ENCODE results near the gene TRMT2A. TPM values are rescaled to one million over a fixed set of nuclear protein-coding genes. Genes with fewer than 3 reads are reported as not detected.
"Not testable (repeated sequence)": the region's sequence is repeated elsewhere in the genome, so short reads cannot be mapped to it uniquely, and the experiment has no call there.

Gene TRMT2A
- 78.4 TPM for polyA plus RNA-seq (2012; ENCODE audit: insufficient read depth, insufficient read length)

DNA sequence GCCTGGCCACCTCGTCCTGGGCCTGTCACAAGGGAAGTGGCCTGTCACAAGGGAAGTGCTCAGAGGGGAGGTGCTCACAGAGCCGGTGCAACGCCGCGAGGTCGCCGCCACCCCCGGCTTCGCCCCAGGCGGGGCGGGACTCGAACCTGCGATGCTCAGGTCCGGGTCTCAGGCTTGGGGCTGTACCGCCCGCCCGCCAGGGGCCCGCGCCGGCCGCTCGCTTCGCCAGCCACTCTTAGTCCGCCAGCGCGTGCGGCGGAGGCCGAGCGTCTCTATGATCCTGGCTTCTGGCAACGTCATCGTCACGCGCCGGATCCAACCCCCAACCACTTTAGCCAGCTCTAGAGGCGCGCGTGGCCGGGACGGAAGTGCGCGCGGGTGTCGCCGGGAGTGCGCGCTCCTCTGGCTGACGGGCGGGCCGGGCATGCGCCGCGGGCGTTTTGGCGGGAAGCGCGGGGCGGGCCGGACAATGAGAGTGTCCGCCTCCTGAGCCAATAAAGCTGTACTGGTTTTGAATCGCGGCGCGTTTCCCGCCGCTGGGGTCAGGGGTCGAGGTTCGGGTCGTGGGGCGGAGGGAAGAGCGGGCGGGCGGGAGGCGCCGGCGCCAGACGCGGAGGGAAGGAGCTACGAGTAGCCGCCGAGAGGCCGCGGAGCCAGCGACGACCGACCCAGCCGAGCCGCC lies at the start of gene TRMT2A:
TRMT2A (minus strand) TSS at position 276 of the 682 bp plus-strand sequence. CDS start 320 bp downstream, outside the sequence.
- DNase-seq (ENCODE audit: low read depth, low spot score): peak; percentile 96
- peak within 1 kb of the TSS; percentile 98 for H3K4me3 ChIP-seq (ENCODE audit: low read length)

DNA sequence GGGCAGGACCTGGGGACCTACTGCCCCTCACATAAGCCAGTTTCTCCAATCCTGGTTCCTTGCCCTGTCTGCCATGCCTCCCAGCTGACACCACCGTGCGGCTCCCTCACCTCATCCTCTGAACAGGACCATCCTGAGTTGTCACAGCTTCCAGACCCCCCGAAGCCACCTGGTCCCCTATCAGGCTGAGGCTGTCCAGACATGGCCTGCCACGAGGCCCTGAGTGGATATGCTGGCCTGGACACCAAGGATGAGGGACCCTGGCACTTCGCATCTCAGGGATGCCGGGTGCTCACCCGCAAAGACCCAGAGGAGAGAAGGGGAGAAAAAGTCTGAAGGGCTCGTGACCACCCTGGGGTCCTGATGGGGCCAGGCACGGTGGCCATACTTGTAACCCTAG lies 49.7 kb upstream of the TRMT2A start:
- no peak for DNase-seq (ENCODE audit: low read depth, low spot score)
- no peak overlapping the region for H3K4me3 ChIP-seq (ENCODE audit: low read length)

DNA sequence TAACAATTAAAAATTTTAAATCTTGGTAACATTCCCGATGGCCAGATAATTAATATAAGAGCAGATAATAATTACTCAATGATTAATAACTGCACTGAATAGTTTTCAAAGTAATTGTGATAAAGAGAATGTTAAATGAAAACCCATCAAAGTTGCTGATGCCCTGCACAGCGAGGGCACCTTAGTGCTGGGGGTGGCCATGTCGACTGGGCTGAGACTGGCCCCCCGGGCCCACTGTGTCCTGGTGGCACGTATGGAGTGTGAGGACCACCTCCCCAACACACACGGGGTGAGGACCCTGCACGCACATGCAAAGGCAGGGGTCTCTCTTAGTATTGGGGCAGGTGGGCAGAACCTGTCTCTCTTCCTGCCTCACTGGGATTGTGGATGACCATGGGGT lies 48.9 kb upstream of the TRMT2A start:
- H3K4me3 ChIP-seq (ENCODE audit: low read length): no peak overlapping the region
- DNase-seq (ENCODE audit: low read depth, low spot score): no peak

GRCh38 chr22:20165421-20165820 lies 48.4 kb upstream of the TRMT2A start:
- no peak overlapping the region for H3K4me3 ChIP-seq (ENCODE audit: low read length)
- DNase-seq (ENCODE audit: low read depth, low spot score): no peak

- no peak for DNase-seq (ENCODE audit: low read depth, low spot score)
- H3K4me3 ChIP-seq (ENCODE audit: low read length): no peak overlapping the region
Observed at GRCh38 chr22:20164863-20165262, 47.8 kb upstream of the TRMT2A start.

GRCh38 chr22:20160041-20160440 lies 43.0 kb upstream of the TRMT2A start:
- H3K4me3 ChIP-seq (ENCODE audit: low read length): no peak overlapping the region
- DNase-seq (ENCODE audit: low read depth, low spot score): no peak

- not testable (repeated sequence) for H3K4me3 ChIP-seq (ENCODE audit: low read length); DNase-seq (ENCODE audit: low read depth, low spot score)
Observed at GRCh38 chr22:20159531-20159930, 42.5 kb upstream of the TRMT2A start.

- DNase-seq (ENCODE audit: low read depth, low spot score): peak; percentile 19
- H3K4me3 ChIP-seq (ENCODE audit: low read length): no peak overlapping the region
Observed at GRCh38 chr22:20159076-20159475, 42.0 kb upstream of the TRMT2A start.

DNA sequence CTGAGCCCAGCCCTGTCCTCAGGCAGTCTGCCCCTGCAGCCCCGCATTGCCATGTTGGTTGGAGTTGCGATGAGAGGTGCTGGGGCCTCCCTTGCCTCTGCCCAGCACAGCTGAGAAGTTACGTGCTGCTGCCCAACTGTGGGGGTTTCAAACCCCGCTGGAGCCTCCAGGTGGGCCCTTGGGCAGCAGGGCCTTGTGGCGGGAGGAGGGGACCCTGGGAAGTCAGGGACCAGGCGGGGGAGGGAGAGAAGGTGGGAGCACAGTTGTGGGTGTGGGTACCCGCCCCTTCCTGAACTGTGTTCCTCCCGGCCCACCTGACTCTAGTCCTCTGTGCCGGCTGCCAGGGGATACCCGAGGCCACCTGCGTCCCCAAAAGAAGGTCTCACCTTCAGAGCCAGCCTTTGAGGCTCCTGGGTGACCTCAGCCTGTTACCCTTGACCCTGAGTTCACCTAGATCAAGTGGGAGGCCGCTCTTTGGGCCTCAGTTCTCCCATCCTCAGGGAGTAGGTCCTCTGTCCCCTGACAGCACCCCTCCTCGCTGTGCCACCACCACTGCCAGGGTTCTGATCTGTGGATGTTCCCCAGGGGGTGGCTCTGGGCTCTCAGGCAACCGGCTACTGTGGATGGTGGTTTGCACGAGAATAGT lies 41.5 kb upstream of the TRMT2A start:
- H3K4me3 ChIP-seq (ENCODE audit: low read length): no peak overlapping the region
- no peak for DNase-seq (ENCODE audit: low read depth, low spot score)

GRCh38 chr22:20157430-20158183 lies 40.6 kb upstream of the TRMT2A start:
- H3K4me3 ChIP-seq (ENCODE audit: low read length): no peak overlapping the region
- DNase-seq (ENCODE audit: low read depth, low spot score): no peak

DNA sequence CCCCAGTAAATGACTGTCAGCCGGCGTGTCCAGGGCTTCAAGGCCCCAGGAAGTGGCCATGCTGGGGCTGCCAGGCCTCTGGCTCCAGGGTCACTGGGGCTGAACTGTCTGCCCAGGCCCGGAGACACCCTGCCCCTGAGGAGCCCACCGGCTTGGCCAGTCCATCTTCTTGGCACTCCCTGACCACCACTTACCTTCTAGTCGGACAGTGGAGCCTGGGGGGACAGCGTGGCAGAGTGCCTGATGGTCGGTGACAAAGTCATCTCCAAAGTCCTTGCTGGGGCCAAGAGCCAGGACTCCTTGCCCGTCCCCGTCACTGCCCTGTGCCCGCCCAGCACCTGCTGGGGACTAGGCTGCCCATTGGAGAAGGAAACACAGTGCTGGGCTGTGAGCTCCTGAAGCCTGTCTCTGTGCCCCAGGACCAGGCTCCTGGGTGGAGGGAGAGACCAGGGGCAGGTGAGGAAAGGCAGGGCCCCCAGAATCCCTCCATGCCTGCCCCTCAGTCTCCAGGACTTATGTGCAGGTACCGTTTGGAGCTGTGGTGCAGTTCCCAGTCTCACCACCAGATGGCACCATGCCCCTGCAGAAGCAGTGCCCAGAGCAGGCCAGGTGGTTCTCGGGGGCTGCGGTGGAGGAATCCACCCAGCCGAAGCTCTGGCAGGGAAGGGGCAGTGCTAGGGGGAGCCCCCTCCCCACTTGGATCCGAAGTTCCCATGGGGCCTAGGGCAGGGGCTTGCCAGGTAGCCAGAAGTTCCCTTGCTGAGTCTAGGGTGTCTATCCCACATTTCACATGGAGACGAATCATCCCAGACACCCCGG lies 39.8 kb upstream of the TRMT2A start:
- no peak overlapping the region for H3K4me3 ChIP-seq (ENCODE audit: low read length)
- DNase-seq (ENCODE audit: low read depth, low spot score): peak; percentile 82

DNA sequence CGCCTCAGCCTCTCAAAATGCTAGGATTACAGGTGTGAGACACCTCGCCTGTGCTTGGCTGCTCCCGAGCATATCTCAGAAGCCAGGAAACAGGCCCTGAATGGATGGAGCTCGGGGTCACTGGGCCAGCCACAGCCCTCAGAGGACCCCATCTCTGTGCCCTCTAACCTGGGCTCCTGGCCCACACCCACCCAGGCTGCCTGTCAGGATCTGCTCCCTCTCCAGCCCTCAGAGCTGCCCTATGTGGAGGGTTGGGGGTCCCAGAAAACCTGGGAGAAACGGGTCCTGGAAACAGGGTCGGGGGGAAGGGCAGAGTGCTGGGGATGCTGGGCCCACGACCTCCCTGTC lies 39.0 kb upstream of the TRMT2A start:
- H3K4me3 ChIP-seq (ENCODE audit: low read length): no peak overlapping the region
- DNase-seq (ENCODE audit: low read depth, low spot score): no peak

GRCh38 chr22:20155330-20156041 lies 38.5 kb upstream of the TRMT2A start:
- no peak for DNase-seq (ENCODE audit: low read depth, low spot score)
- no peak overlapping the region for H3K4me3 ChIP-seq (ENCODE audit: low read length)

DNA sequence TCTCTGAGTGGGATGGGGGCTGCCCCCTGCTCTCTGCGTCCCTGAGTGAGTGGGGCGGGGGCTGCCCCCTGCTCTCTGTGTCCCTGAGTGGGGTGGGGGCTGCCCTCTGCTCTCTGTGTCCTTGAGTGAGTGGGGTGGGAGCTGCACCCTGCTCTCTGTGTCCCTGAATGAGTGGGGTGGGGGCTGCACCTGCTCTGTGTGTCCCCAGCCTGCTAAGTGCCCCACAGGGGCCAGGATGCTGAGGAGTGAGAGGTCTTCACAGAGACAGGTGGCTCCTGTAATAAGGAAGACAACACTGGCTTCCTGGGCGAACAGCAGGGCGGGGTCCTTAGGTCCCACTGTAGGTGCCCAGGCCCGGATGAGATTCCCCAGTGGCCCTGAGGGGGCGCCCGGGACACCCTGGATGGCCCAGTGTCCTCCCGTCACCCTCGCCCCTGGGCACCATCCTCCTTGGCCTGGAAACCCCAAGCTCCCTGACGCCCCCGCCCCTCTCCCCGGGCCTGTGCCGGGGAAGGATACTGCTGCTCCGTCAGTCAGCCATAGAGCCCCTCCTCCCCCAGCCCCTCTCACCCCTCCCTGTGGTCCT lies 37.7 kb upstream of the TRMT2A start:
- DNase-seq (ENCODE audit: low read depth, low spot score): no peak
- H3K4me3 ChIP-seq (ENCODE audit: low read length): no peak overlapping the region

DNA sequence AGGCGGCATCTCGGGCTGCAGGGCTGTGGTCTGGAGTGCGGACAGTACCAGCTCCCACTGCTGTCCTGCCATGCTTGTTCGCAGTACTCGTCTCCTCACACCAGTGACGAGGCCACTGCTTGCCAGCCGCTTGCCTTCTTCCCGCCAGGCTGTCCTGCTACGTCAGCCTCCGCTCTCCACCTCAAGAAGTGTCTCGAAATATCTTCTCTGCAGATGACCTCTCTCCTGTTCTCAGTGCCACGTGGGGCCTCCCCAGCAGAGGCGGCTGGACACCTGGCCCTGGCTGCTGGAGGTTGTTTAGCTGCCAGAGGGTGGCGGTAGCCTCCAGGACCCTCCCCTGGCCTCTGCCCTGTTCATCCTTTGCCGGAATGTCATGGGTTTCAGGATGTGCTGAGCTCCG lies 36.9 kb upstream of the TRMT2A start:
- DNase-seq (ENCODE audit: low read depth, low spot score): no peak
- no peak overlapping the region for H3K4me3 ChIP-seq (ENCODE audit: low read length)

GRCh38 chr22:20152464-20152890 lies 35.5 kb upstream of the TRMT2A start:
- no peak overlapping the region for H3K4me3 ChIP-seq (ENCODE audit: low read length)
- no peak for DNase-seq (ENCODE audit: low read depth, low spot score)

GRCh38 chr22:20151276-20151588 lies 34.2 kb upstream of the TRMT2A start:
- no peak overlapping the region for H3K4me3 ChIP-seq (ENCODE audit: low read length)
- no peak for DNase-seq (ENCODE audit: low read depth, low spot score)

GRCh38 chr22:20150381-20151275 lies 33.6 kb upstream of the TRMT2A start, which contains the start of gene CCDC188:
CCDC188 (minus strand) TSS chr22:20151055; CDS start chr22:20150986, 69 bp downstream.
- no peak for DNase-seq (ENCODE audit: low read depth, low spot score)
- H3K4me3 ChIP-seq (ENCODE audit: low read length): no peak within 1 kb of the TSS

All from Jurkat, Clone E6-1 (cell line).